A549 (cell line): Measurements from ENCODE around the gene CLRN2. TPM values are rescaled to one million over a fixed set of nuclear protein-coding genes. Genes with fewer than 3 reads are reported as not detected.

Source experiments
- ATAC-seq, 2 experiments: fragments of 200-7000 bp in 1 of 2; fragments of >200 bp in 1 of 2; cut with Nextera tagmentation in 1 of 2; cut with Tn5 transposase in 1 of 2; 3 replicates each; pipeline versions ENCODE4 v1.8.0 to v1.9.1; 2018 to 2020; ENCODE audit warnings: mild to moderate bottlenecking in 1 of 2, moderate library complexity in 1 of 2
- CTCF ChIA-PET: fragments of 300-600 bp; sonication (Branson Sonifier 250); formaldehyde crosslinking; extraction: SDS; loops from one replicate; lab custom pipeline; 2021; ENCODE audit warnings: antibody characterized with exemption, inconsistent platforms; lab: Yijun Ruan, JAX
- POLR2A ChIA-PET: fragments of 350-600 bp; formaldehyde crosslinking; extraction: SDS; loops from one replicate; lab custom pipeline; 2021; ENCODE audit warnings: antibody characterized with exemption, inconsistent platforms; lab: Yijun Ruan, JAX
- DNase-seq, 2 experiments: peaks; one replicate each; pipeline versions ENCODE4 v3.0.0 to v3.0.0-alpha.2; 2011 to 2016; ENCODE audit warnings: low read depth in 1 of 2, low spot score in 1 of 2
- FAIRE-seq: peaks from 2 replicates; lab custom pipeline; 2011; peaks lifted over from hg19 to GRCh38; lab: Jason Lieb, UNC
- H3K27ac ChIP-seq, 2 experiments: fragments of >200 bp; sonication (Bioruptor Twin); formaldehyde crosslinking; 3 replicates each; pipeline ENCODE4 v1.5.1; 2016 to 2017
- H3K4me1 ChIP-seq: fragments of >200 bp; sonication (Bioruptor Twin); formaldehyde crosslinking; 3 replicates; pipeline ENCODE4 v1.6.1; 2016
- H3K4me2 ChIP-seq: fragments of >200 bp; sonication (Bioruptor Twin); formaldehyde crosslinking; 3 replicates; pipeline ENCODE4 v1.6.1; 2016
- H3K4me3 ChIP-seq: fragments of >200 bp; sonication (Bioruptor Twin); formaldehyde crosslinking; 3 replicates; pipeline ENCODE4 v1.5.1; 2016
- H3K9me3 ChIP-seq: fragments of >200 bp; sonication (Bioruptor Twin); formaldehyde crosslinking; 3 replicates; pipeline ENCODE4 v1.6.1; 2016
- BCL3 ChIP-seq: fragments of >200 bp; sonication (Bioruptor Twin); formaldehyde crosslinking; IDR thresholded peaks from 3 replicates; pipeline ENCODE4 v1.6.1; 2016
- BHLHE40 ChIP-seq: IDR thresholded peaks from 2 replicates; pipeline ENCODE4 v1.6.1; 2012; ENCODE audit warnings: low read depth, low read length, inconsistent platforms
- CEBPB ChIP-seq, 2 experiments: fragments of >200 bp in 1 of 2; sonication (Bioruptor Twin) in 1 of 2; formaldehyde crosslinking in 1 of 2; IDR thresholded peaks; 2 replicates each; pipeline ENCODE4 v1.6.1; 2012 to 2016
- CHD4 ChIP-seq: fragments of 200-600 bp; sonication (generic); IDR thresholded peaks from 2 replicates; pipeline ENCODE4 v1.6.1; 2016; ENCODE audit warnings: antibody characterized with exemption, mild to moderate bottlenecking, borderline replicate concordance
- E2F6 ChIP-seq: IDR thresholded peaks from 2 replicates; pipeline ENCODE4 v1.6.1; 2012; ENCODE audit warnings: low read depth, borderline replicate concordance
- ELK1 ChIP-seq: fragments of 150-350 bp; IDR thresholded peaks from 2 replicates; pipeline ENCODE4 v1.6.1; 2014; ENCODE audit warnings: low read depth, mild to moderate bottlenecking, low read length
- ESRRA ChIP-seq: fragments of 150-350 bp; IDR thresholded peaks from 2 replicates; pipeline ENCODE4 v1.6.1; 2014; ENCODE audit warnings: mild to moderate bottlenecking, low read length, borderline replicate concordance
- FOSB ChIP-seq: fragments of 250-450 bp; sonication (Bioruptor Pico); IDR thresholded peaks from 2 replicates; pipeline ENCODE4 v1.5.0; 2020; ENCODE audit warnings: mild to moderate bottlenecking, moderate library complexity
- HDAC2 ChIP-seq: fragments of 200-600 bp; sonication (generic); IDR thresholded peaks from 2 replicates; pipeline ENCODE4 v1.6.1; 2016
- HEYL ChIP-seq: fragments of 250-450 bp; sonication (Bioruptor Pico); IDR thresholded peaks from 2 replicates; pipeline ENCODE4 v1.8.0; 2021; ENCODE audit warnings: mild to moderate bottlenecking, moderate library complexity
- HOXA7 ChIP-seq: fragments of 250-450 bp; sonication (Bioruptor Pico); IDR thresholded peaks from 2 replicates; pipeline ENCODE4 v1.5.0; 2020; ENCODE audit warnings: mild to moderate bottlenecking, moderate library complexity
- HOXB13 ChIP-seq: fragments of 250-450 bp; sonication (Bioruptor Pico); IDR thresholded peaks from 2 replicates; pipeline ENCODE4 v1.5.0; 2020; ENCODE audit warnings: low read depth, mild to moderate bottlenecking, moderate library complexity
- HOXB5 ChIP-seq: fragments of 250-450 bp; sonication (Bioruptor Pico); IDR thresholded peaks from 2 replicates; pipeline ENCODE4 v1.5.0; 2020; ENCODE audit warnings: mild to moderate bottlenecking, moderate library complexity
- MAFK ChIP-seq: fragments of 450-650 bp; IDR thresholded peaks from 2 replicates; pipeline ENCODE4 v1.6.1; 2014; ENCODE audit not compliant: partially characterized antibody
- MAX ChIP-seq: IDR thresholded peaks from 2 replicates; pipeline ENCODE4 v1.6.1; 2012
- NPAS2 ChIP-seq: fragments of 250-450 bp; sonication (Bioruptor Pico); IDR thresholded peaks from 2 replicates; pipeline ENCODE4 v1.8.0; 2022; ENCODE audit warnings: mild to moderate bottlenecking, moderate library complexity, borderline replicate concordance
- POLR2A ChIP-seq: IDR thresholded peaks from 2 replicates; pipeline ENCODE4 v1.6.1; 2012; ENCODE audit warnings: mild to moderate bottlenecking, low read length
- POLR2AphosphoS2 ChIP-seq: conservative IDR thresholded peaks from 2 replicates; pipeline ENCODE4 v1.6.1; 2012; ENCODE audit warnings: low read length, improper control_type of control experiment, inconsistent platforms
- RAD21 ChIP-seq, 2 experiments: fragments of >200 bp in 1 of 2; sonication (Bioruptor Twin) in 1 of 2; formaldehyde crosslinking in 1 of 2; IDR thresholded peaks in 1 of 2; conservative IDR thresholded peaks in 1 of 2; 2 replicates in 1 of 2; 3 replicates in 1 of 2; pipeline ENCODE4 v1.6.1; 2012 to 2018; ENCODE audit warnings: inconsistent platforms in 1 of 2
- RCOR1 ChIP-seq: fragments of 150-350 bp; IDR thresholded peaks from 2 replicates; pipeline ENCODE4 v1.6.1; 2014; ENCODE audit warnings: antibody characterized with exemption, low read length, low read depth
- REST ChIP-seq: fragments of 200-600 bp; sonication (generic); IDR thresholded peaks from 2 replicates; pipeline ENCODE4 v1.6.1; 2016; ENCODE audit warnings: antibody characterized with exemption, mild to moderate bottlenecking, moderate library complexity
- SMC3 ChIP-seq: fragments of >200 bp; sonication (Bioruptor Twin); formaldehyde crosslinking; IDR thresholded peaks from 3 replicates; pipeline ENCODE4 v1.6.1; 2018; ENCODE audit warnings: inconsistent platforms
- SREBF2 ChIP-seq: fragments of 450-650 bp; IDR thresholded peaks from 2 replicates; pipeline ENCODE4 v1.6.1; 2014; ENCODE audit warnings: mild to moderate bottlenecking, moderate library complexity
- TFCP2L1 ChIP-seq: fragments of 250-450 bp; sonication (Bioruptor Pico); IDR thresholded peaks from 2 replicates; pipeline ENCODE4 v1.5.0; 2021; ENCODE audit warnings: mild to moderate bottlenecking
- ZFP36 ChIP-seq: fragments of 450-650 bp; IDR thresholded peaks from 2 replicates; pipeline ENCODE4 v1.6.1; 2014; ENCODE audit warnings: borderline replicate concordance; ENCODE audit not compliant: partially characterized antibody
- WGBS: methylation state at CpG from one replicate; pipeline ENCODE4 v1.1.6; 2017; ENCODE audit errors: missing lambda C conversion rate; 5-methylcytosine and 5-hydroxymethylcytosine counted together
- polyA plus RNA-seq, 4 experiments: library from polyadenylated mRNA; depleted of rRNA in 3 of 4; stranded (reverse); fragments of >200 nt; fragmentation: RNase III in 1 of 4; extraction: RNeasy Plus Mini Kit Qiagen cat#74134 plus additional on column Dnase treatment in 1 of 4; gene quantifications; 2 replicates in 3 of 4; 3 replicates in 1 of 4; pipeline ENCODE4 v1.2.3, GENCODE V29; 2011 to 2017

CLRN2 gene
- polyA plus RNA-seq, 2 of the 4 experiments (the other 2 are of a cell fraction): not detected

- no peak overlapping the region for H3K27ac ChIP-seq
- ChIA-PET CTCF (no interaction called here), POLR2A (no interaction called here)
- WGBS: 81% methylated on average over 3 of the region's 3 CpGs
- H3K9me3 ChIP-seq: no peaks in the 10 kb centered on the region
- no peak overlapping the region for H3K4me3 ChIP-seq
- no peak overlapping the region for H3K4me2 ChIP-seq
- ATAC-seq (no peak), FAIRE-seq (no peak), DNase-seq (no peak)
- TF ChIP-seq ELK1 (no peak), CEBPB (IDR thresholded peaks at IDR 0.05) (no peak), HOXB13 (no peak), FOSB (CRISPR knock-in tag) (no peak), HOXA7 (CRISPR knock-in tag) (no peak), MAFK (no peak), POLR2A (no peak), BCL3 (no peak), CHD4 (no peak)
- H3K4me1 ChIP-seq: no peaks in the 10 kb centered on the region
Observed at GRCh38 chr4:17559709-17560048, 44.7 kb downstream of the CLRN2 start.

- H3K27ac ChIP-seq: no peak overlapping the region
- H3K4me1 ChIP-seq: no peaks in the 10 kb centered on the region
- H3K4me3 ChIP-seq: no peak overlapping the region
- 46% methylated on average over 6 of the region's 6 CpGs for WGBS
- CTCF ChIA-PET: no interaction called here
- ATAC-seq: no peak
- POLR2A ChIA-PET: no interaction called here
- FAIRE-seq: no peak
- H3K9me3 ChIP-seq: no peaks in the 10 kb centered on the region
- no peak overlapping the region for H3K4me2 ChIP-seq
- TF ChIP-seq RCOR1 (no peak), BHLHE40 (no peak), POLR2AphosphoS2 (no peak), REST (no peak), SREBF2 (no peak), ESRRA (no peak), HOXB5 (no peak), MAX (no peak), ZFP36 (no peak), E2F6 (no peak), RAD21 (conservative IDR thresholded peaks at IDR 0.05 in 1 of 2, IDR thresholded peaks at IDR 0.05 in 1 of 2) (no peak), SMC3 (no peak), HDAC2 (no peak), TFCP2L1 (no peak), NPAS2 (no peak), POLR2A (no peak), HEYL (CRISPR knock-in tag) (no peak), CHD4 (no peak), FOSB (CRISPR knock-in tag) (no peak), BCL3 (no peak)
- no peak for DNase-seq
Observed at GRCh38 chr4:17560065-17560673, 45.2 kb downstream of the CLRN2 start.
